ENCODE measurements around the gene ZBP1. TPM values are rescaled to one million over a fixed set of nuclear protein-coding genes. Genes with fewer than 3 reads are reported as not detected.

ZBP1 gene
- total and polyA plus RNA-seq, 11 donors = 0.15 to 1.7 (median 0.31) TPM; not detected in 6

- no peak for DNase-seq
- no peak for TF ChIP-seq CTCF (IDR thresholded peaks at IDR 0.05)
- no peak for TF ChIP-seq POLR2A (IDR thresholded peaks at IDR 0.05)
- Histone ChIP-seq H3K4me3 (no peak overlapping the region), H3K4me1 (peaks cover 0 to 9% (median 0%) of the 10 kb centered on the region in 12 donors), H3K9me3 (peaks cover 0 to 11% (median 0%) of the 10 kb centered on the region in 12 donors), H3K36me3 (no peaks in the 10 kb centered on the region), H3K27ac (no peak overlapping the region), H3K27me3 (peaks cover 0 to 26% (median 16%) of the 10 kb centered on the region in 9 donors)
- 82 to 94% (median 88%) methylated on average over 10 of the region's 10 CpGs for WGBS, 4 donors
- no peak for ATAC-seq
- intact Hi-C loops (cut with DNase I) = no loop called here
These were observed 33.3 kb downstream of the ZBP1 start for GRCh38 chr20:57586943-57587277.

GRCh38 chr20:57586370-57586793 lies 33.8 kb downstream of the ZBP1 start:
- Histone ChIP-seq H3K4me1 (peaks cover 0 to 13% (median 0%) of the 10 kb centered on the region in 12 donors), H3K27ac (no peak overlapping the region), H3K9me3 (peaks cover 0 to 11% (median 0%) of the 10 kb centered on the region in 12 donors), H3K4me3 (no peak overlapping the region), H3K27me3 (peaks cover 0 to 26% (median 16%) of the 10 kb centered on the region in 9 donors), H3K36me3 (no peaks in the 10 kb centered on the region)
- TF ChIP-seq CTCF (IDR thresholded peaks at IDR 0.05) (no peak), POLR2A (IDR thresholded peaks at IDR 0.05) (no peak)
- no peak for ATAC-seq
- DNase-seq = no peak
- intact Hi-C loops (cut with DNase I) = no loop called here
- 43 to 59% (median 51%) methylated on average over 8 of the region's 8 CpGs for WGBS, 4 donors

GRCh38 chr20:57585466-57586213 lies 34.6 kb downstream of the ZBP1 start:
- TF ChIP-seq POLR2A (IDR thresholded peaks at IDR 0.05) (no peak), CTCF (IDR thresholded peaks at IDR 0.05) (no peak)
- no peak for ATAC-seq
- no peaks in the 10 kb centered on the region for H3K36me3 ChIP-seq
- intact Hi-C loops (cut with DNase I) = no loop called here
- H3K27ac ChIP-seq = no peak overlapping the region
- H3K27me3 ChIP-seq = peaks cover 0 to 30% (median 16%) of the 10 kb centered on the region in 9 donors
- H3K4me1 ChIP-seq = peaks cover 0 to 13% (median 0%) of the 10 kb centered on the region in 12 donors
- DNase-seq = no peak
- H3K4me3 ChIP-seq = no peak overlapping the region
- H3K9me3 ChIP-seq = peaks cover 0 to 11% (median 0%) of the 10 kb centered on the region in 12 donors
- WGBS, 4 donors = 73 to 78% (median 77%) methylated on average over 17 of the region's 17 CpGs

GRCh38 chr20:57584768-57585461 lies 35.3 kb downstream of the ZBP1 start:
- ATAC-seq = no peak
- TF ChIP-seq POLR2A (IDR thresholded peaks at IDR 0.05) (no peak), CTCF (IDR thresholded peaks at IDR 0.05) (no peak)
- WGBS, 4 donors = 63 to 79% (median 78%) methylated on average over 8 of the region's 8 CpGs

More at GRCh38 chr20:57584768-57585461, 35.3 kb downstream of the ZBP1 start:
- H3K36me3 ChIP-seq = no peaks in the 10 kb centered on the region
- no peak overlapping the region for H3K4me3 ChIP-seq
- peaks cover 0 to 11% (median 0%) of the 10 kb centered on the region in 12 donors for H3K9me3 ChIP-seq
- peaks cover 0 to 13% (median 0%) of the 10 kb centered on the region in 12 donors for H3K4me1 ChIP-seq
- H3K27ac ChIP-seq = no peak overlapping the region
- intact Hi-C loops (cut with DNase I) = no loop called here
- peaks cover 0 to 36% (median 19%) of the 10 kb centered on the region in 9 donors for H3K27me3 ChIP-seq
- DNase-seq = no peak
